K562 (cell line): Measurements from ENCODE around the gene PLD1. TPM values are rescaled to one million over a fixed set of nuclear protein-coding genes. Genes with fewer than 3 reads are reported as not detected.

Experiments
- CREBBP ChIP-seq: IDR thresholded peaks from one replicate; pipeline ENCODE4 v1.6.1; 2012; ENCODE audit warnings: low read depth, mild to moderate bottlenecking, control low read depth, inconsistent platforms, low read length
- CXXC5 ChIP-seq: fragments of 250-450 bp; sonication (Bioruptor Pico); IDR thresholded peaks from 2 replicates; pipeline ENCODE4 v1.8.0; 2022; ENCODE audit warnings: inconsistent platforms, mild to moderate bottlenecking, moderate library complexity
- ELF2 ChIP-seq: fragments of 250-450 bp; sonication (Bioruptor Pico); IDR thresholded peaks from 2 replicates; pipeline ENCODE4 v1.5.0; 2021; ENCODE audit warnings: mild to moderate bottlenecking
- ELF4 ChIP-seq: fragments of 450-650 bp; formaldehyde crosslinking; IDR thresholded peaks from 2 replicates; pipeline ENCODE4 v1.4.0; 2022; ENCODE audit warnings: missing genetic modification characterization
- MED1 ChIP-seq: sonication (generic); formaldehyde crosslinking; IDR thresholded peaks from 2 replicates; pipeline ENCODE4 v1.8.1; 2023; ENCODE audit warnings: missing genetic modification reagents, borderline replicate concordance
- RBM34 ChIP-seq: fragments of 200-400 bp; formaldehyde crosslinking; IDR thresholded peaks from 2 replicates; pipeline ENCODE4 v1.6.1; 2018; ENCODE audit warnings: low read length, borderline replicate concordance; ENCODE audit not compliant: insufficient read depth
- RBM39 ChIP-seq: fragments of 200-400 bp; formaldehyde crosslinking; optimal IDR thresholded peaks from 2 replicates; pipeline ENCODE3; 2018; ENCODE audit warnings: low read depth, low read length
- SIN3A ChIP-seq, 2 experiments: fragments of 150-350 bp in 1 of 2; IDR thresholded peaks; 2 replicates each; pipeline ENCODE4 v1.6.1; 2011 to 2016; ENCODE audit warnings: borderline replicate concordance in 2 of 2, low read depth in 2 of 2, low read length in 2 of 2, mild to moderate bottlenecking in 2 of 2, moderate library complexity in 2 of 2; ENCODE audit not compliant: control insufficient read depth in 1 of 2
- TBL1XR1 ChIP-seq, 2 experiments: IDR thresholded peaks; 2 replicates each; pipeline ENCODE4 v1.6.1; 2012; ENCODE audit warnings: improper control_type of control experiment in 2 of 2, low read length in 2 of 2, mild to moderate bottlenecking in 1 of 2
- TBP ChIP-seq: optimal IDR thresholded peaks from 2 replicates; pipeline ENCODE3; 2011; ENCODE audit warnings: low read depth, low read length, improper control_type of control experiment
- TOE1 ChIP-seq, 2 experiments: fragments of 450-650 bp in 1 of 2; sonication (generic) in 1 of 2; formaldehyde crosslinking in 1 of 2; IDR thresholded peaks; 2 replicates each; pipeline versions ENCODE4 v1.7.1 to v1.8.0; 2016 to 2022; ENCODE audit warnings: borderline replicate concordance in 2 of 2, mild to moderate bottlenecking in 2 of 2, antibody characterized with exemption in 1 of 2, inconsistent platforms in 1 of 2, low read depth in 1 of 2, missing genetic modification reagents in 1 of 2, moderate library complexity in 1 of 2
- XRCC3 ChIP-seq: fragments of 450-650 bp; IDR thresholded peaks from 2 replicates; pipeline ENCODE4 v1.6.1; 2017; ENCODE audit warnings: mild to moderate bottlenecking, moderate library complexity
- ZNF124 ChIP-seq: sonication (generic); formaldehyde crosslinking; IDR thresholded peaks from 2 replicates; pipeline ENCODE4 v1.8.1; 2022; ENCODE audit warnings: missing genetic modification reagents
- ZNF311 ChIP-seq: fragments of 250-450 bp; sonication (Bioruptor Pico); IDR thresholded peaks from 2 replicates; pipeline ENCODE4 v1.4.0; 2020; ENCODE audit warnings: mild to moderate bottlenecking, moderate library complexity
- ZNF347 ChIP-seq: fragments of 450-650 bp; formaldehyde crosslinking; IDR thresholded peaks from 2 replicates; pipeline ENCODE4 v1.4.0; 2020; ENCODE audit warnings: low read depth, mild to moderate bottlenecking, moderate library complexity
- ZNF57 ChIP-seq: fragments of 450-650 bp; formaldehyde crosslinking; IDR thresholded peaks from 2 replicates; pipeline ENCODE4 v1.4.0; 2020; ENCODE audit warnings: mild to moderate bottlenecking, moderate library complexity
- ZNF695 ChIP-seq: fragments of 450-650 bp; formaldehyde crosslinking; IDR thresholded peaks from 2 replicates; pipeline ENCODE4 v1.4.0; 2020; ENCODE audit warnings: mild to moderate bottlenecking, moderate library complexity
- ZNF766 ChIP-seq: fragments of 200-800 bp; sonication (Bioruptor generic); conservative IDR thresholded peaks from 2 replicates; pipeline ENCODE4 v1.6.1; 2016; ENCODE audit warnings: missing genetic modification characterization, missing compliant biosample characterization
- ZNF79 ChIP-seq: fragments of 250-450 bp; sonication (Bioruptor Pico); IDR thresholded peaks from 2 replicates; pipeline ENCODE4 v1.4.0; 2020; ENCODE audit warnings: low read depth, mild to moderate bottlenecking, moderate library complexity
- polyA plus RNA-seq, 8 experiments: library from polyadenylated mRNA; depleted of rRNA in 4 of 8; stranded (reverse) in 5 of 8; unstranded in 3 of 8; fragments of >200 nt; fragmentation: Nextera tagmentation in 2 of 8; fragmentation: Illumina TruSeq in 1 of 8; extraction: Ambion mirVana in 2 of 8; extraction: Trizol in 1 of 8; gene quantifications; 2 replicates each; pipeline versions ENCODE4 v1.2.1 to v1.2.3, GENCODE V29; 2011 to 2014; ENCODE audit warnings: inconsistent platforms in 1 of 8, missing spikeins in 1 of 8
- total RNA-seq, 7 experiments: library from RNA; depleted of rRNA in 6 of 7; stranded (reverse); fragments of >200 nt in 6 of 7; fragmentation: Illumina TruSeq in 2 of 7; extraction: Trizol in 2 of 7; gene quantifications; 2 replicates each; pipeline versions ENCODE4 v1.2.1 to v1.2.3, GENCODE V29; 2011 to 2021; ENCODE audit warnings: low replicate concordance in 1 of 7
- TF ChIP-seq, protein P1 (sequence below): sonication (generic); formaldehyde crosslinking; IDR thresholded peaks from 2 replicates; pipeline ENCODE4 v1.8.1; 2022; ENCODE audit warnings: missing genetic modification reagents
- TF ChIP-seq, protein P2 (sequence below): fragments of 200-800 bp; sonication (Bioruptor generic); IDR thresholded peaks from 2 replicates; pipeline ENCODE4 v1.6.1; 2017; ENCODE audit warnings: missing genetic modification characterization, missing compliant biosample characterization
- TF ChIP-seq, protein P3 (sequence below): fragments of 450-650 bp; formaldehyde crosslinking; conservative IDR thresholded peaks from 2 replicates; pipeline ENCODE4 v1.4.0; 2022; ENCODE audit warnings: mild to moderate bottlenecking, missing genetic modification characterization
- TF ChIP-seq, protein P4 (sequence below): fragments of 250-450 bp; sonication (Bioruptor Pico); IDR thresholded peaks from 2 replicates; pipeline ENCODE4 v1.5.0; 2021
- TF ChIP-seq, protein P5 (sequence below): sonication (generic); formaldehyde crosslinking; IDR thresholded peaks from 2 replicates; pipeline ENCODE4 v1.8.1; 2023; ENCODE audit warnings: mild to moderate bottlenecking, missing genetic modification reagents

Gene PLD1
- total and polyA plus RNA-seq, 9 of the 15 experiments (the other 6 are each of a cell fraction or from before 2014, with no cell fraction given) = 8.4 to 26.1 (median 18.6) TPM

DNA sequence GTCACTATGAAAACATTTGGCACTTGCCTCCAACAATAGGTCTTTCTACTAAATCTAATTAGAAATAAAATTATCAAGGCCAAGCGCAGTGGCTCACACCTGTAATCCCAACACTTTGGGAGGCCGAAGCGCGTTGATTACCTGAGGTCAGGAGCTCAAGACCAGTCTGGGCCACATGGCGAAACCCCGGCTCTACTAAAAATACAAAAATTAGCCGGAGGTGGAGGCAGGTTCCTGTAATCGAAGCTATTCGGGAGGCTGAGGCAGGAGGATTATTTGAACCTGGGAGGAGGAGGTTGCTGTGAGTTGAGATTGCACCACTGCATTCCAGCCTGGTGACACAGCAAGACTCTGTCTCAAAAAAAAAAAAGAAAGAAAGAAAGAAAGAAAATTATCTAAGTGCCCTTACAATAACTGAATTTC, 1.6 kb upstream of the PLD1 start (continued):
- TF ChIP-seq, protein P1, sequence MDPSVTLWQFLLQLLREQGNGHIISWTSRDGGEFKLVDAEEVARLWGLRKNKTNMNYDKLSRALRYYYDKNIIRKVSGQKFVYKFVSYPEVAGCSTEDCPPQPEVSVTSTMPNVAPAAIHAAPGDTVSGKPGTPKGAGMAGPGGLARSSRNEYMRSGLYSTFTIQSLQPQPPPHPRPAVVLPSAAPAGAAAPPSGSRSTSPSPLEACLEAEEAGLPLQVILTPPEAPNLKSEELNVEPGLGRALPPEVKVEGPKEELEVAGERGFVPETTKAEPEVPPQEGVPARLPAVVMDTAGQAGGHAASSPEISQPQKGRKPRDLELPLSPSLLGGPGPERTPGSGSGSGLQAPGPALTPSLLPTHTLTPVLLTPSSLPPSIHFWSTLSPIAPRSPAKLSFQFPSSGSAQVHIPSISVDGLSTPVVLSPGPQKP (CRISPR knock-in tag) = no peak
- TF ChIP-seq, protein P2, sequence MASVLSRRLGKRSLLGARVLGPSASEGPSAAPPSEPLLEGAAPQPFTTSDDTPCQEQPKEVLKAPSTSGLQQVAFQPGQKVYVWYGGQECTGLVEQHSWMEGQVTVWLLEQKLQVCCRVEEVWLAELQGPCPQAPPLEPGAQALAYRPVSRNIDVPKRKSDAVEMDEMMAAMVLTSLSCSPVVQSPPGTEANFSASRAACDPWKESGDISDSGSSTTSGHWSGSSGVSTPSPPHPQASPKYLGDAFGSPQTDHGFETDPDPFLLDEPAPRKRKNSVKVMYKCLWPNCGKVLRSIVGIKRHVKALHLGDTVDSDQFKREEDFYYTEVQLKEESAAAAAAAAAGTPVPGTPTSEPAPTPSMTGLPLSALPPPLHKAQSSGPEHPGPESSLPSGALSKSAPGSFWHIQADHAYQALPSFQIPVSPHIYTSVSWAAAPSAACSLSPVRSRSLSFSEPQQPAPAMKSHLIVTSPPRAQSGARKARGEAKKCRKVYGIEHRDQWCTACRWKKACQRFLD = 0 out of 2 replicates have a peak, but pooled peaks have one; percentile 31
- TF ChIP-seq TBL1XR1 (IDR thresholded peaks at IDR 0.05; ENCODE audit: low read length in 2 of 2) (no peak), ZNF79 (no peak), CREBBP (no peak), XRCC3 (no peak), ELF2 (no peak), CXXC5 (CRISPR knock-in tag) (peak; percentile 28), ZNF57 (CRISPR knock-in tag) (no peak), ZNF124 (no peak), ELF4 (CRISPR knock-in tag) (no peak), ZNF766 (CRISPR knock-in tag) (no peak), ZNF695 (no peak), MED1 (CRISPR knock-in tag) (no peak), ZNF347 (CRISPR knock-in tag) (no peak), TBP (no peak), SIN3A (IDR thresholded peaks at IDR 0.05; ENCODE audit: borderline replicate concordance in 2 of 2, control insufficient read depth in 1 of 2, low read depth in 2 of 2, low read length in 2 of 2) (no peak), RBM34 (no peak), TOE1 (IDR thresholded peaks at IDR 0.05; ENCODE audit: borderline replicate concordance) (no peak), TOE1 (CRISPR knock-in tag; IDR thresholded peaks at IDR 0.05; ENCODE audit: borderline replicate concordance, low read depth) (no peak), ZNF311 (CRISPR knock-in tag) (no peak), RBM39 (no peak)
- TF ChIP-seq, protein P3, sequence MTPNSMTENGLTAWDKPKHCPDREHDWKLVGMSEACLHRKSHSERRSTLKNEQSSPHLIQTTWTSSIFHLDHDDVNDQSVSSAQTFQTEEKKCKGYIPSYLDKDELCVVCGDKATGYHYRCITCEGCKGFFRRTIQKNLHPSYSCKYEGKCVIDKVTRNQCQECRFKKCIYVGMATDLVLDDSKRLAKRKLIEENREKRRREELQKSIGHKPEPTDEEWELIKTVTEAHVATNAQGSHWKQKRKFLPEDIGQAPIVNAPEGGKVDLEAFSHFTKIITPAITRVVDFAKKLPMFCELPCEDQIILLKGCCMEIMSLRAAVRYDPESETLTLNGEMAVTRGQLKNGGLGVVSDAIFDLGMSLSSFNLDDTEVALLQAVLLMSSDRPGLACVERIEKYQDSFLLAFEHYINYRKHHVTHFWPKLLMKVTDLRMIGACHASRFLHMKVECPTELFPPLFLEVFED (CRISPR knock-in tag) = no peak
- TF ChIP-seq, protein P4, sequence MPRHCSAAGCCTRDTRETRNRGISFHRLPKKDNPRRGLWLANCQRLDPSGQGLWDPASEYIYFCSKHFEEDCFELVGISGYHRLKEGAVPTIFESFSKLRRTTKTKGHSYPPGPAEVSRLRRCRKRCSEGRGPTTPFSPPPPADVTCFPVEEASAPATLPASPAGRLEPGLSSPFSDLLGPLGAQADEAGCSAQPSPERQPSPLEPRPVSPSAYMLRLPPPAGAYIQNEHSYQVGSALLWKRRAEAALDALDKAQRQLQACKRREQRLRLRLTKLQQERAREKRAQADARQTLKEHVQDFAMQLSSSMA = no peak
- TF ChIP-seq, protein P5, sequence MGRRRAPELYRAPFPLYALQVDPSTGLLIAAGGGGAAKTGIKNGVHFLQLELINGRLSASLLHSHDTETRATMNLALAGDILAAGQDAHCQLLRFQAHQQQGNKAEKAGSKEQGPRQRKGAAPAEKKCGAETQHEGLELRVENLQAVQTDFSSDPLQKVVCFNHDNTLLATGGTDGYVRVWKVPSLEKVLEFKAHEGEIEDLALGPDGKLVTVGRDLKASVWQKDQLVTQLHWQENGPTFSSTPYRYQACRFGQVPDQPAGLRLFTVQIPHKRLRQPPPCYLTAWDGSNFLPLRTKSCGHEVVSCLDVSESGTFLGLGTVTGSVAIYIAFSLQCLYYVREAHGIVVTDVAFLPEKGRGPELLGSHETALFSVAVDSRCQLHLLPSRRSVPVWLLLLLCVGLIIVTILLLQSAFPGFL (CRISPR knock-in tag) = no peak
